Activated naive CD8-positive, alpha-beta T cell (primary cell): ENCODE results near the gene ZNF514.
"Not testable (repeated sequence)": the region's sequence is repeated elsewhere in the genome, so short reads cannot be mapped to it uniquely, and the experiment has no call there.

Source experiments
- H3K27ac Mint-ChIP-seq: one replicate; pipeline ENCODE4 v1.8.0; 2021; ENCODE audit warnings: mixed read lengths
- H3K27me3 Mint-ChIP-seq: one replicate; pipeline ENCODE4 v1.8.0; 2021; ENCODE audit warnings: mixed read lengths
- H3K36me3 Mint-ChIP-seq: one replicate; pipeline ENCODE4 v1.8.0; 2021; ENCODE audit warnings: mixed read lengths
- H3K4me1 Mint-ChIP-seq: one replicate; pipeline ENCODE4 v1.8.0; 2021; ENCODE audit warnings: low read depth, mixed read lengths
- H3K4me3 Mint-ChIP-seq: one replicate; pipeline ENCODE4 v1.8.0; 2021; ENCODE audit warnings: mild to moderate bottlenecking, mixed read lengths
- H3K9me3 Mint-ChIP-seq: one replicate; pipeline ENCODE4 v1.8.0; 2021; ENCODE audit warnings: low read depth, mixed read lengths

The ZNF514 gene

DNA sequence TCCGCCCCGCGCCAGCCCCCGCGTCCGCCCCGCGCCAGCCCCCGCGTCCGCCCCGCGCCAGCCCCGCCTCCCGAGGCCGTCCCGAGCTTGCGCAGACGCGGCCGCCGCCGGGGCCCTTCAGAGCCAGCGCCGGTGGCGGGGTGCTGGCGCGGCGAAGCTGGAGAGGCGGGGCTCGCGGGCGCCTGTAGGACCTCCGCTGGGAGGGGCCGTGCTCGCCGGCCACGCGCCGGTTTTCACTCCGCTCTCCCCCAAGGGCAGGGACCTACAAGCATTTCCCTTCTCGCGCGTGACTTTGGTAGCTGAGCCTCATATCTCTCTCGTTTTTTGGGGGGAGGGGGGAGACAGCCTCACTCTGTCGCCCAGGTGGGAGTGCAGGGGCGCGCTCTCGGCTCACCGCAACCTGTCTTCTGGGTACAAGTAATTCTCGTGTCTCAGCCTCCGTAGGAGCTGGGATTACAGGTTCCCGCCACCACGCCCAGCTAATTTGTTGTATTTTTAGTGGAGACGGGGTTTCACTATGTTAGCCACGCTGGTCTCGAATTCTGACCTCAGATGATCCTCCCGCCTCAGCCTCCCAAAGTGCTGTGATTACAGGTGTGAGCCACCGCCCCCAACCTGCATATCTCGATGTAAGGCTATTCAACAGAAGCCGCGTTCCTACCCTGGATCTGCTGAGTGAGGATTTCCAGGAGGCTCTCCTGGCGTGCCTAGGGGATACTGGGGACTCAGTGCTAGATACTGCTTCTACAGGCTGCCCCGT, at the start of gene ZNF514:
Gene ZNF514, minus strand, starts transcription at position 159 of the 760 bp plus-strand sequence. CDS start 6,595 bp downstream, outside the sequence.
- Mint-ChIP-seq H3K4me3 (peak within 1 kb of the TSS; percentile 89), H3K4me1 (peaks cover 28% of the 10 kb centered on the region), H3K9me3 (peaks cover 4% of the 10 kb centered on the region), H3K27me3 (no peaks in the 10 kb centered on the region), H3K36me3 (peaks cover 20% of the 10 kb centered on the region), H3K27ac (peak within 1 kb of the TSS; percentile 81)

DNA sequence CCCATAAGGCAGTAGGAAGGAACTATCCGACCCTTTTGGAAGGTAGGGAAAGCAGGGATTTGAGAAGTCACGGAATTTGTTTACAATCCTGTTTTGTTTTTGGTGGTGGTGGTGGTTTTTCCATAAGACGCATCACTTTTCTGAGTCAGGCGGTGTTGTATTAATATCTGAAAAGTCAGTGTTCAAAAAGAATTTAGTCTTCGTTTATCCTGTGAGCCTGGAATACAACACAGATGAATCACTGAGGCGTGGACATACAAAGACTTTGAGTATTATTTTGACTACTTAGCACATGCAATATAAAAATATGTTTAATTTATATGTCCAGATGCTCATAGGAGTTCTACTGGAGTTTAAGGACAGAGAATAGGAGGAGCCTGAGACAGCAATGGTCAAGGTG, 48.5 kb upstream of the ZNF514 start:
- H3K36me3 Mint-ChIP-seq: peaks cover 42% of the 10 kb centered on the region
- H3K27me3 Mint-ChIP-seq: no peaks in the 10 kb centered on the region

DNA sequence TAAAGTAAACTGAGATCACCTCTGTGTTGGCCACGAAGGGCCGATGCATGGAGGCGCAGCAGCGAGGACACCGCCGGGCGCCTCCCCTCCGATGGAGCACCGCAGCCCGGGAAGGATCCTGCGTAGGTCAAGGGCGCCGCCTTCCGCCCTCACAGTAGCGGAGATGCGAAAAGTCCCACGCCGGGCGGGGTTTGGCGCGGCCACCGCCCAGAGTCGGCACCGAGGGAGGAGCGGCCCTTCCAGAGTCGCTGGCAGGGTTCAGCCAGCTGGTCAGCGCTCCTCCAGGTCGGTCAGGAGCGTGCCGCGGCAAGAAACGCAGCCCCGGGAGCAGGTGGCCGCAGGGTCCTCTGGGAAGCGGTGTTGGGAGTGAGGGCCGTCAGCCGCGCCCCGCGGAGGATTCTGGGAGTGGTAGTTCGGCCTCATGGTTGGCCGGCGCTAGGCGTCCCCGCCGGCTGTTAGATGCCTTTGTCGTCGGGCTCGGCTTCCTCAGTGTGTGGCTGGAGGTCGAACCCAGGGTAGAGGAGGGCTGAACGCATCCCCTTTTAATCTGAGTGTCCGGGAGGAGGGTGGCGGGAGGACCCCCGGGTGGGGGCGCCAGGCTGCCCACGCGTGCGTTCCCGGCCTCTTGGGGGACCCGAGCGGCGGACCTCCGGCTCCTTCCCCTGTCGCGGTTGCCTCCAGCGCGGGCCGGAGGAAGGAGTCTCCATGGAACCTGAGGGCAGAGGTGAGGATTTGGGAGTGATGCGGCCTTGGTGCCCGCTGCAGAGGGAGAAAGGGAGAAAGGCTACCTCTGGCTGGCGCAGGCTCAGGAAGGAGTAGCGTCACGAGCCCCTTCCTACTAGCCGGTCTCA, 47.7 kb upstream of the ZNF514 start, which contains the start of gene ZNF892:
Gene ZNF892, plus strand, starts transcription at position 411 of the 851 bp plus-strand sequence. Its CDS starts 295 bp downstream, at position 706.
- Mint-ChIP-seq H3K9me3 (peaks cover 14% of the 10 kb centered on the region), H3K36me3 (peaks cover 35% of the 10 kb centered on the region), H3K4me3 (peak within 1 kb of the TSS; percentile 92), H3K4me1 (peaks cover 19% of the 10 kb centered on the region), H3K27ac (peak within 1 kb of the TSS; percentile 81), H3K27me3 (no peaks in the 10 kb centered on the region)

More for the DNA sequence above, 48.5 kb upstream of the ZNF514 start:
- Mint-ChIP-seq H3K9me3 (peaks cover 18% of the 10 kb centered on the region), H3K4me1 (peaks cover 19% of the 10 kb centered on the region), H3K27ac (no peak overlapping the region), H3K4me3 (peak overlapping the region; percentile 92)

DNA sequence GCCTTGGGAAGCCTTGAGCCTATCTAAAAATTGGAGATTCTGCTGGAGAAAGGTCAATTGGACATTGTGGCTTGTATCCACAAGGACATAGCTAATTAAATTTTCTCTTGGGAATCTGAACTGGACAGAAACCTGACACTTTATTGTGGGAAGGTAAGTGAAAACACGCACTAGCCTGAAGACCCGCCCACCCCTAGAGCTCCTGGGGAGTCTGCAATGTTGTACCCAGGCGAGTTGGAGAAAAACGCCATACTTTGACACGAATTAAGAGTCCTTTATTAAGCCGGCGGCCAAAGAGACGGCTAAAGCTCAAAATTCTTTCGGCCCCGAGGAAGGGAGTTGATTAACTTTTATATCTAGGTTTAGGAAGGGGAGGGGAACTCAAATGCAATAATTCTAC, 46.4 kb upstream of the ZNF514 start:
- Mint-ChIP-seq H3K27me3 (no peaks in the 10 kb centered on the region), H3K4me3 (peak overlapping the region; percentile 92), H3K4me1 (peaks cover 19% of the 10 kb centered on the region), H3K27ac (peak overlapping the region; percentile 81), H3K36me3 (peaks cover 24% of the 10 kb centered on the region), H3K9me3 (peaks cover 5% of the 10 kb centered on the region)

GRCh38 chr2:95204396-95204795, 44.7 kb upstream of the ZNF514 start:
- Mint-ChIP-seq H3K36me3 (peaks cover 12% of the 10 kb centered on the region), H3K27me3 (no peaks in the 10 kb centered on the region), H3K4me3 (peak overlapping the region; percentile 1), H3K27ac (no peak overlapping the region), H3K4me1 (peaks cover 19% of the 10 kb centered on the region), H3K9me3 (no peaks in the 10 kb centered on the region)

GRCh38 chr2:95203911-95204310, 44.3 kb upstream of the ZNF514 start:
- H3K27me3 Mint-ChIP-seq: no peaks in the 10 kb centered on the region
- H3K27ac Mint-ChIP-seq: no peak overlapping the region
- H3K4me3 Mint-ChIP-seq: no peak overlapping the region
- peaks cover 19% of the 10 kb centered on the region for H3K4me1 Mint-ChIP-seq
- H3K9me3 Mint-ChIP-seq: no peaks in the 10 kb centered on the region
- H3K36me3 Mint-ChIP-seq: peaks cover 7% of the 10 kb centered on the region

DNA sequence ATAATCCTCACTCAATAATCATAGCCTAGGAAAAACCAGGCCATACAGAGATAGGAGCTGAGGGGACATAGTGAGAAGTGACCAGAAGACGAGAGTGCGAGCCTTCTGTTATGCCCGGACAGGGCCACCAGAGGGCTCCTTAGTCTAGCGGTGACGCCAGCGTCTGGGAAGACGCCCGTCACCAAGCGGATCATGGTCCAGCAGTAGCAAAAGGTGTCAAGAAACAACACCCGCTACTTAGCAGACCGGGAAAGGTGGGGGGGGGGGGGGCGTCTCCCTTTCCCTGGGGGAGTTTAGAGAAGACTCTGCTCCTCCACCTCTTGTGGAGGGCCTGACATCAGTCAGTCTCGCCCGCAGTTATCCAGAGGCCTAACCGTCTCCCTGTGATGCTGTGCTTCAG, 33.3 kb upstream of the ZNF514 start:
- H3K4me3 Mint-ChIP-seq, H3K4me1 Mint-ChIP-seq, H3K36me3 Mint-ChIP-seq, H3K27me3 Mint-ChIP-seq, H3K27ac Mint-ChIP-seq, H3K9me3 Mint-ChIP-seq: not testable (repeated sequence)

DNA sequence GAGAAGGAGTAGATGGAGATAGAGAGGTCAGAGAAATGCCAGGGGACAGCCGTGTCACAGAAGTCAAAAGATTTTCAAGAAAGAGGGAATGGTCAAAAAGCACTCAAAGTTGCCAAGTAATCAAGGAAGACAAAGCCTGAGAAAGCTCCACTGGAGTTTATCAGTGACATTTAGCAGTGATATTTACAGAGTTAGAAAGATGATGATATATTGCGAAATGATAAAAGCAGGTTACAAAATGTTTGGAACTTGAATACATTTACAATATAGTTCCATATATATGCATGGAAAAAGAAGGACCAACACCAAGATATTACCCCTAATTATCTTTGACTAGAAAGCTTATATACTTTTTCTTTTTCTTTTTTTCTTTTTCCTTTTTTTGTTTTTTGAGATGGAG, 26.3 kb upstream of the ZNF514 start:
- H3K4me1 Mint-ChIP-seq: no peaks in the 10 kb centered on the region
- no peak overlapping the region for H3K4me3 Mint-ChIP-seq
- H3K9me3 Mint-ChIP-seq: peaks cover 8% of the 10 kb centered on the region
- H3K27me3 Mint-ChIP-seq: peaks cover 4% of the 10 kb centered on the region
- H3K36me3 Mint-ChIP-seq: peaks cover 31% of the 10 kb centered on the region
- H3K27ac Mint-ChIP-seq: no peak overlapping the region

GRCh38 chr2:95185197-95185596, 25.5 kb upstream of the ZNF514 start:
- Mint-ChIP-seq H3K36me3 (peaks cover 37% of the 10 kb centered on the region), H3K27me3 (peaks cover 3% of the 10 kb centered on the region), H3K4me1 (no peaks in the 10 kb centered on the region), H3K4me3 (no peak overlapping the region), H3K9me3 (peaks cover 12% of the 10 kb centered on the region), H3K27ac (no peak overlapping the region)

DNA sequence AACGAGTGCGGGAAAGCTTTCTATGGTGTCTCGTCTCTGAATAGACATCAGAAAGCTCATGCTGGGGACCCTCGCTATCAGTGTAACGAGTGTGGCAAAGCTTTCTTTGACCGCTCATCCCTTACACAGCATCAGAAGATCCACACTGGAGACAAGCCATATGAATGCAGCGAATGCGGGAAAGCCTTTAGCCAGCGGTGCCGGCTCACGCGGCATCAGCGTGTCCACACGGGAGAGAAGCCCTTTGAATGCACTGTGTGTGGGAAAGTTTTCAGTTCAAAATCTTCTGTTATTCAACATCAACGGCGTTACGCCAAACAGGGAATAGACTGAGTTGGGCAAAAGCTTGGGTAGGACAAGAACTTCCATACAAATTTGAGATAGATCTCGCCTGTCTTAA, 22.1 kb upstream of the ZNF514 start:
- H3K9me3 Mint-ChIP-seq: peaks cover 16% of the 10 kb centered on the region
- no peaks in the 10 kb centered on the region for H3K27me3 Mint-ChIP-seq
- H3K36me3 Mint-ChIP-seq: peaks cover 62% of the 10 kb centered on the region
- H3K4me1 Mint-ChIP-seq: no peaks in the 10 kb centered on the region
- H3K27ac Mint-ChIP-seq: no peak overlapping the region
- H3K4me3 Mint-ChIP-seq: no peak overlapping the region

GRCh38 chr2:95179451-95179850, 19.8 kb upstream of the ZNF514 start:
- Mint-ChIP-seq H3K4me1 (no peaks in the 10 kb centered on the region), H3K4me3 (no peak overlapping the region), H3K36me3 (peaks cover 60% of the 10 kb centered on the region), H3K27me3 (no peaks in the 10 kb centered on the region), H3K27ac (no peak overlapping the region), H3K9me3 (peaks cover 16% of the 10 kb centered on the region)

GRCh38 chr2:95174031-95174542, 14.4 kb upstream of the ZNF514 start:
- Mint-ChIP-seq H3K36me3 (peaks cover 24% of the 10 kb centered on the region), H3K9me3 (peaks cover 4% of the 10 kb centered on the region), H3K27me3 (no peaks in the 10 kb centered on the region), H3K4me3 (no peak overlapping the region), H3K27ac (no peak overlapping the region), H3K4me1 (peaks cover 2% of the 10 kb centered on the region)

GRCh38 chr2:95171902-95172301, 12.3 kb upstream of the ZNF514 start:
- H3K4me1 Mint-ChIP-seq: peaks cover 12% of the 10 kb centered on the region
- H3K27ac Mint-ChIP-seq: no peak overlapping the region
- H3K4me3 Mint-ChIP-seq: no peak overlapping the region
- H3K27me3 Mint-ChIP-seq: no peaks in the 10 kb centered on the region
- H3K9me3 Mint-ChIP-seq: no peaks in the 10 kb centered on the region
- H3K36me3 Mint-ChIP-seq: peaks cover 9% of the 10 kb centered on the region

DNA sequence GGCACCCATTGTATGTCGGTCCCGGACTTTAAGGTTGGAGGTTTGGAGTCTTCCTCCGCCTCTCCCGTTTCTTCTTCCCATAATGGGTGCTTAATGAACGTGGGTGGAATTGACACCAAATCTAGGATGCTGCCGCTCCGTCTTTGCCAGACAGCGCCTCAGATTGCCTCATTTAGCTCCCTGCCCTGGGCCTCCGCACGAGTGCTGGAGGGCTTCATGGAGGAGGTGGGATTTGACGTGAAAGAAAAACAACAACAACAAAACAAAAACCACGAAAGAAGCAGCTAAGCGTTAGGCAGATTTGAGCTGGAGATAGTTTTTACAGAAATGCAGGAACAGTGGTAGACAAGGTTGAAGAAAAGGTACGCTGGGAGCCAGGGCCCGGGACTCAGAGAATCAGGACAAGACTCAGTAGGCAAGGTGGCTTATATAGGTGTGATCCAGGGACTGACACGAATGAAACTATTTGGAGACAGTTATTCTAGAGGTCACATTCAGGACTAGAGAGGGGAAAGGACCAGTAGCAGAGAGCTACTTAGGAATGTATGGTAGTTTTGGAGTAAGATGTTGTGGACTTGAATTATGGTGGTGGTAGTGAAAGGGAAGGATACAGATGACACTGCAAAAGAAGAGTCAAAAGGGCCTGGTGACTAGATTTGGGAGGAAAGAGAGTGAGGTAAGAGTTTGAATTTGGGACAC, 6.6 kb upstream of the ZNF514 start:
- H3K27me3 Mint-ChIP-seq: no peaks in the 10 kb centered on the region
- H3K4me3 Mint-ChIP-seq: peak overlapping the region; percentile 99
- H3K4me1 Mint-ChIP-seq: peaks cover 39% of the 10 kb centered on the region
- H3K9me3 Mint-ChIP-seq: no peaks in the 10 kb centered on the region
- peaks cover 4% of the 10 kb centered on the region for H3K36me3 Mint-ChIP-seq
- peak overlapping the region; percentile 97 for H3K27ac Mint-ChIP-seq
